Calu3 (cell line): ENCODE data around the gene PDE1C. TPM values are rescaled to one million over a fixed set of nuclear protein-coding genes. Genes with fewer than 3 reads are reported as not detected.

Experiments
- BruUV-seq: library from RNA; stranded (reverse); fragments of 400-500 nt; replicated peaks from 2 replicates; lab custom pipeline; 2021; lab: Mats Ljungman, UMichigan
- CTCF ChIA-PET: fragments of 300-600 bp; sonication (Branson Sonifier 250); formaldehyde crosslinking; loops from one replicate; lab custom pipeline; 2022; ENCODE audit warnings: antibody characterized with exemption; lab: Charles Lee
- DNase-seq: peaks from one replicate; pipeline ENCODE4 v3.0.0; 2022
- H3K27ac Mint-ChIP-seq: one replicate; pipeline ENCODE4 v1.8.0; 2022; ENCODE audit warnings: mixed read lengths; ENCODE audit not compliant: unreplicated experiment
- H3K27me3 Mint-ChIP-seq: one replicate; pipeline ENCODE4 v1.8.0; 2022; ENCODE audit warnings: mixed read lengths; ENCODE audit not compliant: unreplicated experiment
- H3K36me3 Mint-ChIP-seq: one replicate; pipeline ENCODE4 v1.8.0; 2022; ENCODE audit warnings: mild to moderate bottlenecking, moderate library complexity, mixed read lengths; ENCODE audit not compliant: insufficient read depth, unreplicated experiment
- H3K4me1 Mint-ChIP-seq: one replicate; pipeline ENCODE4 v1.8.0; 2022; ENCODE audit warnings: mild to moderate bottlenecking, low read depth, mixed read lengths; ENCODE audit not compliant: unreplicated experiment
- H3K4me3 Mint-ChIP-seq: one replicate; pipeline ENCODE4 v1.8.0; 2022; ENCODE audit warnings: mild to moderate bottlenecking, low read depth, moderate library complexity, mixed read lengths; ENCODE audit not compliant: unreplicated experiment
- H3K9me3 Mint-ChIP-seq: one replicate; pipeline ENCODE4 v1.8.0; 2022; ENCODE audit warnings: low read depth, mixed read lengths; ENCODE audit not compliant: unreplicated experiment
- CTCF ChIP-seq: fragments of 200-600 bp; IDR thresholded peaks from one replicate; pipeline ENCODE4 v1.8.0; 2022; ENCODE audit warnings: antibody characterized with exemption; ENCODE audit not compliant: unreplicated experiment
- intact Hi-C: fragments of 100-400 bp; cut with micrococcal nuclease; formaldehyde crosslinking; loops from one replicate; pipeline ENCODE4 v1.10.0; 2022; ENCODE audit not compliant: unreplicated experiment
- total RNA-seq: library from RNA; stranded (reverse); gene quantifications from 2 replicates; pipeline ENCODE4 v1.2.3, GENCODE V29; 2022

The PDE1C gene
- total RNA-seq, 1 experiment from 2014 or later = 34.0 TPM

DNA sequence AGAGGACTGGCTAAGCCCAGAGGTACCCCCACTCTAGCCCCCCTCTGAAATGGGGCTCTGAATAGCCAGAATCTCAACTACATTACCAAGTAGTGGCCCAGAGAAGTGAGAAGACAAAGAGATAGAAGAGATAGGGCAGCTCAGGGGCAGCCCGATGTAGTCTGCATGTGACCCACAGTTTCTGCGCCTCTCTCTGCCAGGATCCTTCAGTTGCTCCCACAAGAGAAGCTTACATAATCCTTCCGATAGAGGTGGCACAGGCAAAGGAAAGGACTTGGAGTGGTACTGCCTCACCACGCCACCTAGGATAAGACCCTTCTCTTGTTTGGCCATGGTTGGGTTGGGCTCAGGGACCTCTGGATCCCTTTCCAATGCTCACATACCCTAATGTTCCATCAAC is 5.4 kb upstream of the PDE1C start:
- peaks cover 16% of the 10 kb centered on the region for H3K36me3 Mint-ChIP-seq
- no peak for TF ChIP-seq CTCF
- peaks cover 4% of the 10 kb centered on the region for H3K9me3 Mint-ChIP-seq
- no peak overlapping the region for H3K4me3 Mint-ChIP-seq
- no peaks in the 10 kb centered on the region for H3K27me3 Mint-ChIP-seq
- intact Hi-C loops = no loop called here
- CTCF ChIA-PET = no interaction called here
- peaks cover 29% of the 10 kb centered on the region for H3K4me1 Mint-ChIP-seq
- no peak overlapping the region for H3K27ac Mint-ChIP-seq
- BruUV-seq = no TSS peak
- no peak for DNase-seq

GRCh38 chr7:32074787-32075585 is 4.8 kb upstream of the PDE1C start:
- peaks cover 33% of the 10 kb centered on the region for H3K4me1 Mint-ChIP-seq
- intact Hi-C loops = loop anchor here (5.0 kb wide), 1 partner anchor 127 kb away; no protein-coding TSS in a partner anchor
- BruUV-seq = no TSS peak
- H3K27ac Mint-ChIP-seq = no peak overlapping the region
- H3K36me3 Mint-ChIP-seq = peaks cover 22% of the 10 kb centered on the region
- H3K9me3 Mint-ChIP-seq = peaks cover 4% of the 10 kb centered on the region
- no peaks in the 10 kb centered on the region for H3K27me3 Mint-ChIP-seq
- no peak for TF ChIP-seq CTCF
- no peak overlapping the region for H3K4me3 Mint-ChIP-seq
- DNase-seq = no peak
- CTCF ChIA-PET = no interaction called here

DNA sequence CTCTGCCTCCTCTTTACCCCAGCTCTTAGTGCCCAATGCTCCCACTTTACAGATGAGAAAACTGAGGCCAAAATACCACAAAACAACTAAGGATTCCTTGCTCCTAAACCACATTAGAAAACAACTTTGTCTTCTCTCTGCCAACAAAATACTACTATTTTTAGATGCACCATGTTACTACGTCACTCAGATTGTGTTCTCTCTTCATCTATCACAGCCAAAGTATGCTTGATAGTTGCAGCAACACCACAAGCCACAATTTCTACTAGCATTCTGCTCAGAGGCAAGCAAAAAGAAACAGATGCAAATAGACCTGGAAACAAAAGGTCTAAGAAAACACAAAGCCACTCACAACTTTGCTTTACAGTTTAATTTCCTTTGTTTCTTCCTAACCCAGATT is 3.3 kb upstream of the PDE1C start:
- H3K4me1 Mint-ChIP-seq = peaks cover 47% of the 10 kb centered on the region
- no peak for TF ChIP-seq CTCF
- H3K4me3 Mint-ChIP-seq = no peak overlapping the region
- no peak overlapping the region for H3K27ac Mint-ChIP-seq
- no peaks in the 10 kb centered on the region for H3K9me3 Mint-ChIP-seq
- intact Hi-C loops = loop anchor here (5.0 kb wide), 1 partner anchor 129 kb away; no protein-coding TSS in a partner anchor
- no TSS peak for BruUV-seq
- CTCF ChIA-PET = no interaction called here
- DNase-seq = no peak
- peaks cover 29% of the 10 kb centered on the region for H3K36me3 Mint-ChIP-seq
- no peaks in the 10 kb centered on the region for H3K27me3 Mint-ChIP-seq

GRCh38 chr7:32072397-32072796 is 2.2 kb upstream of the PDE1C start:
- CTCF ChIA-PET = no interaction called here
- peaks cover 29% of the 10 kb centered on the region for H3K36me3 Mint-ChIP-seq
- no peak overlapping the region for H3K27ac Mint-ChIP-seq
- BruUV-seq = no TSS peak
- H3K9me3 Mint-ChIP-seq = no peaks in the 10 kb centered on the region
- no peaks in the 10 kb centered on the region for H3K27me3 Mint-ChIP-seq
- no peak for DNase-seq
- no peak overlapping the region for H3K4me3 Mint-ChIP-seq
- H3K4me1 Mint-ChIP-seq = peaks cover 58% of the 10 kb centered on the region
- intact Hi-C loops = loop anchor here (5.0 kb wide), 1 partner anchor 130 kb away; no protein-coding TSS in a partner anchor
- peak; percentile 56 for TF ChIP-seq CTCF
